HUDEP-2 (cell line): ENCODE results near the gene BMP8B.

Experiments
- DNase-seq, 76 experiments: peaks; one replicate each; lab custom pipeline; 2025; ENCODE audit not compliant: unreplicated experiment in 76 of 76; lab: John Stamatoyannopoulos, UW

The BMP8B gene

GRCh38 chr1:39729030-39729429 is 59.6 kb downstream of the BMP8B start:
- no peak for DNase-seq

GRCh38 chr1:39727932-39728317 is 60.7 kb downstream of the BMP8B start:
- no peak for DNase-seq

GRCh38 chr1:39727221-39727931 is 61.3 kb downstream of the BMP8B start:
- DNase-seq: no peak

GRCh38 chr1:39726600-39726999 is 62.1 kb downstream of the BMP8B start:
- DNase-seq: no peak

GRCh38 chr1:39722495-39722894 is 66.2 kb downstream of the BMP8B start:
- DNase-seq: no peak

- no peak for DNase-seq
Observed at GRCh38 chr1:39721664-39722063, 67.0 kb downstream of the BMP8B start.

- peak in 29 of 76 experiments; percentile 2 to 64 (median 30) for DNase-seq
Observed at GRCh38 chr1:39720094-39720999, 68.3 kb downstream of the BMP8B start.

- peak in 1 of 76 experiments; percentile 5 for DNase-seq
Observed at GRCh38 chr1:39717809-39718208, 70.9 kb downstream of the BMP8B start.

- no peak for DNase-seq
Observed at GRCh38 chr1:39713557-39713956, 75.1 kb downstream of the BMP8B start.

GRCh38 chr1:39711966-39712340 is 76.7 kb downstream of the BMP8B start:
- no peak for DNase-seq

GRCh38 chr1:39711104-39711965 is 77.3 kb downstream of the BMP8B start:
- peak in 69 of 76 experiments; percentile 7 to 89 (median 53) for DNase-seq

GRCh38 chr1:39707506-39707905 is 81.2 kb downstream of the BMP8B start:
- no peak for DNase-seq
